ENCODE data around the gene HOXD3.

GRCh38 chr2:176157499-176158185 lies 535 bp downstream of the HOXD3 start:
- TF ChIP-seq, protein P1, sequence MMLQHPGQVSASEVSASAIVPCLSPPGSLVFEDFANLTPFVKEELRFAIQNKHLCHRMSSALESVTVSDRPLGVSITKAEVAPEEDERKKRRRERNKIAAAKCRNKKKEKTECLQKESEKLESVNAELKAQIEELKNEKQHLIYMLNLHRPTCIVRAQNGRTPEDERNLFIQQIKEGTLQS (IDR thresholded peaks at IDR 0.05): no peak
- TF ChIP-seq, protein P2, sequence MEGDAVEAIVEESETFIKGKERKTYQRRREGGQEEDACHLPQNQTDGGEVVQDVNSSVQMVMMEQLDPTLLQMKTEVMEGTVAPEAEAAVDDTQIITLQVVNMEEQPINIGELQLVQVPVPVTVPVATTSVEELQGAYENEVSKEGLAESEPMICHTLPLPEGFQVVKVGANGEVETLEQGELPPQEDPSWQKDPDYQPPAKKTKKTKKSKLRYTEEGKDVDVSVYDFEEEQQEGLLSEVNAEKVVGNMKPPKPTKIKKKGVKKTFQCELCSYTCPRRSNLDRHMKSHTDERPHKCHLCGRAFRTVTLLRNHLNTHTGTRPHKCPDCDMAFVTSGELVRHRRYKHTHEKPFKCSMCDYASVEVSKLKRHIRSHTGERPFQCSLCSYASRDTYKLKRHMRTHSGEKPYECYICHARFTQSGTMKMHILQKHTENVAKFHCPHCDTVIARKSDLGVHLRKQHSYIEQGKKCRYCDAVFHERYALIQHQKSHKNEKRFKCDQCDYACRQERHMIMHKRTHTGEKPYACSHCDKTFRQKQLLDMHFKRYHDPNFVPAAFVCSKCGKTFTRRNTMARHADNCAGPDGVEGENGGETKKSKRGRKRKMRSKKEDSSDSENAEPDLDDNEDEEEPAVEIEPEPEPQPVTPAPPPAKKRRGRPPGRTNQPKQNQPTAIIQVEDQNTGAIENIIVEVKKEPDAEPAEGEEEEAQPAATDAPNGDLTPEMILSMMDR (IDR thresholded peaks at IDR 0.05; ENCODE audit: low read depth, low read length, missing input control): no peak
- TF ChIP-seq RAD21 (IDR thresholded peaks at IDR 0.05): no peak
- no peak for TF ChIP-seq REST (IDR thresholded peaks at IDR 0.05)
- no peak for TF ChIP-seq FOXA1 (IDR thresholded peaks at IDR 0.05)

All from liver (tissue), 3 donors.